Measurements from ENCODE around the gene TNF.

TNF gene

DNA sequence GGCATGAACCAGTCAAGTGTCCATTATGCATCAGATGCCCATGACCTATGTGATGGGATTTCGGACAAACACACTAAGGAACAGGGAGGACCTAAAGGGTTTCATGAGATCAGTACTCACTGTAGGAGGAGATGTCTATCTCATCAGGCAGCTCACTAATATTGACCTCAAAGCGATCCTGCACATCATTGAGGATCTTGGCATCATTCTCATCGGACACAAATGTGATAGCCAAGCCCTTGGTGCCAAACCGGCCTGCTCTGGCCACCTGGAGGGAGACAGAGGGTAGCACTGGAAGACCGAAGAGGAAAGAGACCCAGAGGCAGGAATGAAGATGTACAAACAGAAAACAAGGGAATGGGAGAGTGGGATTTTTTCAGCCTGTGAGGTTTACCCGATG, 44.7 kb upstream of the TNF start:
- DNase-seq (ENCODE audit: low read depth): no peak
- no peak overlapping the region for H3K4me3 ChIP-seq (ENCODE audit: low read depth, low read length)
- TF ChIP-seq, protein P1, sequence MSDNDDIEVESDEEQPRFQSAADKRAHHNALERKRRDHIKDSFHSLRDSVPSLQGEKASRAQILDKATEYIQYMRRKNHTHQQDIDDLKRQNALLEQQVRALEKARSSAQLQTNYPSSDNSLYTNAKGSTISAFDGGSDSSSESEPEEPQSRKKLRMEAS (IDR thresholded peaks at IDR 0.05; ENCODE audit: low read depth, low read length): no peak
- TF ChIP-seq POLR2A (IDR thresholded peaks at IDR 0.05; ENCODE audit: extremely low read depth, insufficient read length) (no peak), MYC (IDR thresholded peaks at IDR 0.05; ENCODE audit: low read depth, low read length) (no peak)
- TF ChIP-seq, protein P2, sequence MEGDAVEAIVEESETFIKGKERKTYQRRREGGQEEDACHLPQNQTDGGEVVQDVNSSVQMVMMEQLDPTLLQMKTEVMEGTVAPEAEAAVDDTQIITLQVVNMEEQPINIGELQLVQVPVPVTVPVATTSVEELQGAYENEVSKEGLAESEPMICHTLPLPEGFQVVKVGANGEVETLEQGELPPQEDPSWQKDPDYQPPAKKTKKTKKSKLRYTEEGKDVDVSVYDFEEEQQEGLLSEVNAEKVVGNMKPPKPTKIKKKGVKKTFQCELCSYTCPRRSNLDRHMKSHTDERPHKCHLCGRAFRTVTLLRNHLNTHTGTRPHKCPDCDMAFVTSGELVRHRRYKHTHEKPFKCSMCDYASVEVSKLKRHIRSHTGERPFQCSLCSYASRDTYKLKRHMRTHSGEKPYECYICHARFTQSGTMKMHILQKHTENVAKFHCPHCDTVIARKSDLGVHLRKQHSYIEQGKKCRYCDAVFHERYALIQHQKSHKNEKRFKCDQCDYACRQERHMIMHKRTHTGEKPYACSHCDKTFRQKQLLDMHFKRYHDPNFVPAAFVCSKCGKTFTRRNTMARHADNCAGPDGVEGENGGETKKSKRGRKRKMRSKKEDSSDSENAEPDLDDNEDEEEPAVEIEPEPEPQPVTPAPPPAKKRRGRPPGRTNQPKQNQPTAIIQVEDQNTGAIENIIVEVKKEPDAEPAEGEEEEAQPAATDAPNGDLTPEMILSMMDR (IDR thresholded peaks at IDR 0.05; ENCODE audit: low read depth, low read length): no peak

DNA sequence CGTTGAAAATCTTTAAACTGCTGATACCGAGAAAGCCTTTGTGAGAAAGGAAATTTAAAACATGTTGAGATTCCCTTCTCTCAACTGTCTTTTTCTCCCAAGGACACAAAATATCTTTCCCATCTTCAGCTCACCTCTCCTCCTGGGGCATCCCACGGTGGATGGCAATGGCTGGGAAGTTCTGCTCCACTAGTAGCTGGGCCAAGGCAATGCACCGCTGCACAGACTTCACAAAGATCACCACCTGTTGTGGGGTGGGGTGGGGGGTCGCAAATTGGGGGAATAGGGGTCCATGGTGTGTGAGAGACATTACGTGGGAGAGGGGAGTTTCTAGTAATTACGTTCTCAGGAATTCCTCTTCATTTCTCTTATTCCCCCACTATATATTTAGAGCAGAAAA, 44.2 kb upstream of the TNF start:
- H3K4me3 ChIP-seq (ENCODE audit: low read depth, low read length): no peak overlapping the region
- DNase-seq (ENCODE audit: low read depth): no peak
- TF ChIP-seq, protein P2 (IDR thresholded peaks at IDR 0.05; ENCODE audit: low read depth, low read length): no peak
- no peak for TF ChIP-seq POLR2A (IDR thresholded peaks at IDR 0.05; ENCODE audit: extremely low read depth, insufficient read length)
- TF ChIP-seq, protein P1 (IDR thresholded peaks at IDR 0.05; ENCODE audit: low read depth, low read length): no peak
- no peak for TF ChIP-seq MYC (IDR thresholded peaks at IDR 0.05; ENCODE audit: low read depth, low read length)

DNA sequence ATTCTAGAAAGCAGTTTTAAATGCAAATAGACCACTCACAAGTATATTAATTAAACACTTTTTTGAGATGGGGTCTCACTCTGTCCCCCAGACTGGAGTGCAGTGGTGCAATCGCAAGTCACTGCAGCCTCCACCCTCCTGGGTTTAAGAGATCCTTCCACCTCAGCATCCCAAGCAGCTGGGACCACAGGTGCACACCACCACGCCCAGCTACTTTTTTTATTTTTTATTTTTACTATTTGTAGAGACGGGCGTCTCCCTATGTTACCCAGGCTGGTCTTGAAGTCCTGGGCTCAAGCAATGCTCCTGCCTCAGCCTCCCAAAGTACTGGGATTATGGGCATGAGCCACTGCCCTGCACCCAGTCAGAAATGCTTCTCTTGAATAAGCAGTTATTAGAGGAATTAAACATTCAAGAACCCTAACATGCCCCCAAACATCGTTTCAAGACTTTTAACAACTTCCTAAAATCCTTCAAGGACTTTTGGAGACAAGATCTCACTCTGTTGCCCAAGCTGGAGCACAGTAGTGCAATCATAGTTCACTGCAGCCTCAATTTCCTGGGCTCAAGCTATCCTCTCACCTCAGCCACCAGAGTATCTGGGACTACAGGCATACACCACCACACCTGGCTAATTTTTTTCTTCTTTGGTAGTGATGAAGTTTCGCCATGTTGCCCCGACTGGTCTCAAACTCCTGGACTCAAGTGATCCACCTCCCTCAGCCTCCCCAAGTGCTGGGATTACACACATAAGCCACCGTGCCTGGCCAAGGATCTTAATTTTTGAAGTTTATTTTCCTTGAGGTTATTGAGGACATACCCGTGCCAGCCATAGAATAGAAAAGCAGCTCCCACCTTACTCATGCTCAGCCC, 43.4 kb upstream of the TNF start:
- DNase-seq (ENCODE audit: low read depth): no peak
- H3K4me3 ChIP-seq (ENCODE audit: low read depth, low read length): no peak overlapping the region
- no peak for TF ChIP-seq MYC (IDR thresholded peaks at IDR 0.05; ENCODE audit: low read depth, low read length)
- TF ChIP-seq, protein P1 (IDR thresholded peaks at IDR 0.05; ENCODE audit: low read depth, low read length): no peak
- TF ChIP-seq POLR2A (IDR thresholded peaks at IDR 0.05; ENCODE audit: extremely low read depth, insufficient read length): no peak
- TF ChIP-seq, protein P2 (IDR thresholded peaks at IDR 0.05; ENCODE audit: low read depth, low read length): no peak

DNA sequence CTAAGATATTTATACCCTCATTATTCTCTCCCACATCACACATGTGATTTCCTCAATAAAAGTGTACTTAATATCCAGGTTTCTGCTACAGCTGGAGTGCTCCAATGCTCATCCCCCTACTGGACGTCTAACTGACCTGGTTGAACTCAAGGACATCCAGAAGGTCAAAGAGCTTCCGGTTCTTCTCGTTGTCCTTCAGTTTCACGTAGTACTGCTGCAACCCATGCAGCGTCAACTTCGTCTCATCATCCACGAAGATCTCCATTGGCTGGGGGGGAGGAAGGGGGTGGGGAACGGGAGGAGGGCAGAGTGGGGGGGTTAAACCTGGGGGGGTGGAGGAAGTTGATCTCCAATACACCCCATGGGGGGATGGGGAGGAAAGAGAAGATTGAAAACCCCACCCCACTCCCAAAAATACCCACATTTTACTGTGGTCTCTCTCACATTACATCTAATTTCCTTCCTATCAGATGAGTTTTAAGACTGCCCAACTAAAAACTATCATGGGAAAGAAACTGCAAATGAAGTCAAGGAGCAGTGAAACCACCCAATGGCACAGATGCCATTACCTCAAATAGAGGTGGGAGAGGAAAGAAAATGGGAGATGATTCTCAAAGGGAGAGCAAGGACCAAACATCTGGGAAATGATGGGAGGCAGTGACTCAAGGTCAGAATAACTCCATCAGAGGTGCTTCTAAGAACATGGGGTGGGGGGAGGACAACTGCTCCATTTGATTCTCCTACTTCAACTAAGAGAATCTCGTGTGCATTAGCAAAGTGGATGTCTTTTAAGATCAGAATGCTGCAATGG, 42.5 kb upstream of the TNF start:
- no peak overlapping the region for H3K4me3 ChIP-seq (ENCODE audit: low read depth, low read length)
- TF ChIP-seq POLR2A (IDR thresholded peaks at IDR 0.05; ENCODE audit: extremely low read depth, insufficient read length) (no peak), MYC (IDR thresholded peaks at IDR 0.05; ENCODE audit: low read depth, low read length) (no peak)
- TF ChIP-seq, protein P2 (IDR thresholded peaks at IDR 0.05; ENCODE audit: low read depth, low read length): no peak
- TF ChIP-seq, protein P1 (IDR thresholded peaks at IDR 0.05; ENCODE audit: low read depth, low read length): no peak
- no peak for DNase-seq (ENCODE audit: low read depth)

DNA sequence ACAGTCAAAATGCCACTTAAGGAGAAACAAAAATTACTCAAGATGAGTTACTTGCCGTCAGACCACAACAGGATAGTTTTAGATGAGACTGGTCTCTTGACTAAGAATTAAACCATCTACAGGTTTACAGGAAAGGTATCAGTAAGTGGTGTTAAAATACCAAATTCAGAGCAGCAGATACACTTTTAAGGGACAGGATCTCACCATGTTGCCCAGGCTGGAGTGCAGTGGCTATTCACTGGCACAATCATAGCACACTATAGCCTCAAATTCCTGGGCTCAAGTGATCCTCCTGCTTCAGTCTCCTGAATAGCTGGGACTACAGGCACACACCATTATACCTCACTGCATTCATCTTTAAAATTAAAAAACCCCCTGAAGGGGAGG, 41.9 kb upstream of the TNF start:
- no peak overlapping the region for H3K4me3 ChIP-seq (ENCODE audit: low read depth, low read length)
- TF ChIP-seq POLR2A (IDR thresholded peaks at IDR 0.05; ENCODE audit: extremely low read depth, insufficient read length): no peak
- no peak for TF ChIP-seq MYC (IDR thresholded peaks at IDR 0.05; ENCODE audit: low read depth, low read length)
- TF ChIP-seq, protein P1 (IDR thresholded peaks at IDR 0.05; ENCODE audit: low read depth, low read length): no peak
- TF ChIP-seq, protein P2 (IDR thresholded peaks at IDR 0.05; ENCODE audit: low read depth, low read length): no peak
- no peak for DNase-seq (ENCODE audit: low read depth)

Measured in NB4 (cell line).